HL-60 (cell line): ENCODE results near the gene MEIKIN.

Experiments used
- DNase-seq, 2 experiments: peaks; one replicate each; pipeline ENCODE4 v3.0.0-alpha.2; 2010 to 2020; ENCODE audit warnings: low read depth in 1 of 2, low spot score in 1 of 2
- H3K27ac ChIP-seq: fragments of 250-450 bp; sonication (Bioruptor Pico); replicated peaks from 2 replicates; pipeline ENCODE4 v1.5.1; 2020; ENCODE audit warnings: mild to moderate bottlenecking, moderate library complexity
- H3K27me3 ChIP-seq: fragments of 250-450 bp; sonication (Bioruptor Pico); 2 replicates; pipeline ENCODE4 v1.5.1; 2021; ENCODE audit warnings: mild to moderate bottlenecking, moderate library complexity; ENCODE audit not compliant: insufficient read depth, poor library complexity, severe bottlenecking
- H3K4me3 ChIP-seq: replicated peaks from 2 replicates; pipeline ENCODE4 v1.5.1; 2011; ENCODE audit warnings: mild to moderate bottlenecking, control low read depth, low read length; ENCODE audit not compliant: insufficient read depth
- CTCF ChIP-seq: IDR thresholded peaks from one replicate; pipeline ENCODE4 v1.5.1; 2011; ENCODE audit warnings: low read length, control low read depth, inconsistent platforms; ENCODE audit not compliant: insufficient read depth
- GABPA ChIP-seq: IDR thresholded peaks from 2 replicates; pipeline ENCODE4 v1.6.1; 2012; ENCODE audit warnings: low read depth
- POLR2AphosphoS5 ChIP-seq: IDR thresholded peaks from 2 replicates; pipeline ENCODE4 v1.6.1; 2012; ENCODE audit warnings: low read depth
- SPI1 ChIP-seq: IDR thresholded peaks from 2 replicates; pipeline ENCODE4 v1.6.1; 2012; ENCODE audit warnings: low read depth, mild to moderate bottlenecking, borderline replicate concordance
- long read RNA-seq: library from polyadenylated mRNA; unstranded; transcript quantifications from one replicate; pipeline ENCODE4 v2.0.0, GENCODE V29; 2020
- TF ChIP-seq, protein P1 (sequence below): IDR thresholded peaks from 2 replicates; pipeline ENCODE4 v1.6.1; 2012; ENCODE audit warnings: low read depth; ENCODE audit not compliant: insufficient replicate concordance

MEIKIN gene, protein sequence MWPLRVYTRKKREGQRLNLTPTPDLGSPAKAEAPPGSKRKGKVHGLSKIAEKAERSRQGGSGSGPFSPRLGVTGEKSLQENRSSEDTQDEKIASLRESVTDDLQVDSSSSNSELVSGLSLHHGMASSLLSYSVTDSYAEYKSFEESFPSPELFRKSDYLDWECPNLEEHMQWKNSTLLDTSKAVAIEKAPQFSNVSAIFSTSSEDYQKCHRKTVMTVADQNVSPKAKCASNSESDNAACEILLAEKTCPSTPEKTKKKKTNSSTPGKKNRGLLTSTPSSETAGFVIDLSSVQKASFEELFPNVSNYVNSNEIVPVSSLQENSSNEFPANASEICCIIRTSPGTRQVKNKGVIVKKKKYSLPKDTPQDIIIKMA
- long read RNA-seq: 0 reads

- TF ChIP-seq SPI1 (no peak), GABPA (no peak), CTCF (no peak), POLR2AphosphoS5 (no peak)
- TF ChIP-seq, protein P1, sequence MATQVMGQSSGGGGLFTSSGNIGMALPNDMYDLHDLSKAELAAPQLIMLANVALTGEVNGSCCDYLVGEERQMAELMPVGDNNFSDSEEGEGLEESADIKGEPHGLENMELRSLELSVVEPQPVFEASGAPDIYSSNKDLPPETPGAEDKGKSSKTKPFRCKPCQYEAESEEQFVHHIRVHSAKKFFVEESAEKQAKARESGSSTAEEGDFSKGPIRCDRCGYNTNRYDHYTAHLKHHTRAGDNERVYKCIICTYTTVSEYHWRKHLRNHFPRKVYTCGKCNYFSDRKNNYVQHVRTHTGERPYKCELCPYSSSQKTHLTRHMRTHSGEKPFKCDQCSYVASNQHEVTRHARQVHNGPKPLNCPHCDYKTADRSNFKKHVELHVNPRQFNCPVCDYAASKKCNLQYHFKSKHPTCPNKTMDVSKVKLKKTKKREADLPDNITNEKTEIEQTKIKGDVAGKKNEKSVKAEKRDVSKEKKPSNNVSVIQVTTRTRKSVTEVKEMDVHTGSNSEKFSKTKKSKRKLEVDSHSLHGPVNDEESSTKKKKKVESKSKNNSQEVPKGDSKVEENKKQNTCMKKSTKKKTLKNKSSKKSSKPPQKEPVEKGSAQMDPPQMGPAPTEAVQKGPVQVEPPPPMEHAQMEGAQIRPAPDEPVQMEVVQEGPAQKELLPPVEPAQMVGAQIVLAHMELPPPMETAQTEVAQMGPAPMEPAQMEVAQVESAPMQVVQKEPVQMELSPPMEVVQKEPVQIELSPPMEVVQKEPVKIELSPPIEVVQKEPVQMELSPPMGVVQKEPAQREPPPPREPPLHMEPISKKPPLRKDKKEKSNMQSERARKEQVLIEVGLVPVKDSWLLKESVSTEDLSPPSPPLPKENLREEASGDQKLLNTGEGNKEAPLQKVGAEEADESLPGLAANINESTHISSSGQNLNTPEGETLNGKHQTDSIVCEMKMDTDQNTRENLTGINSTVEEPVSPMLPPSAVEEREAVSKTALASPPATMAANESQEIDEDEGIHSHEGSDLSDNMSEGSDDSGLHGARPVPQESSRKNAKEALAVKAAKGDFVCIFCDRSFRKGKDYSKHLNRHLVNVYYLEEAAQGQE: no peak
- no peaks in the 10 kb centered on the region for H3K27me3 ChIP-seq
- no peak within 1 kb of the TSS for H3K27ac ChIP-seq
- no peak within 1 kb of the TSS for H3K4me3 ChIP-seq
- DNase-seq: no peak
Observed at GRCh38 chr5:131945551-131946168, at the start of gene MEIKIN. Gene MEIKIN, minus strand, starts transcription at chr5:131945663. Its CDS starts 158 bp downstream, at chr5:131945505.

GRCh38 chr5:131994533-131995226, 49.2 kb upstream of the MEIKIN start:
- no peaks in the 10 kb centered on the region for H3K27me3 ChIP-seq
- TF ChIP-seq, protein P1: no peak
- TF ChIP-seq SPI1 (no peak), POLR2AphosphoS5 (no peak), GABPA (no peak), CTCF (no peak)
- no peak for DNase-seq
- H3K27ac ChIP-seq: no peak overlapping the region
- no peak overlapping the region for H3K4me3 ChIP-seq

DNA sequence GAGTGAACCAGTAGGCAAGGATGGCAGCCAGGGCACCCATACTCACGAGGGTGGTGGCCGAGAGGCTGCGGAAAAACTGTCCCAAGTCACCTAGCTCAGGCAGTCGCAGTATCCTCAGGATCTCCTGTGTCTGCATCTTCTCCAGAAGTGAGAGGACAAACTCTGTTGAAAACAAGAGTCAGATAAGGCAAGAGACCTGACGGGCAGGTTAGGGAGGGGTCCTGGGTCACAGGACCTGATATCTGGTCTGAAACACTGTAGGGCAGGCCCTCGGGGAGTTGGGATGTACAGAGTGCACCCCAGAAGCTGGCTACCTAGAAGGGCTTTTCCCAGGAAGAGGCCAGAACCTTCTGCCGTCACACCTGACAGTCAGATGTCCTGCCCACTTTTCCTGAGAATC, 48.6 kb upstream of the MEIKIN start:
- Histone ChIP-seq H3K27ac (no peak overlapping the region), H3K27me3 (no peaks in the 10 kb centered on the region), H3K4me3 (no peak overlapping the region)
- TF ChIP-seq GABPA (no peak), POLR2AphosphoS5 (no peak), CTCF (no peak)
- no peak for DNase-seq
